IMR-90 (cell line): ENCODE measurements around the gene ARHGEF4.

Source experiments
- CEBPB ChIP-seq: IDR thresholded peaks from 2 replicates; pipeline ENCODE4 v1.6.1; 2012; ENCODE audit warnings: low read depth, low read length, improper control_type of control experiment
- CTCF ChIP-seq: conservative IDR thresholded peaks from 2 replicates; pipeline ENCODE4 v1.5.1; 2012; ENCODE audit warnings: mild to moderate bottlenecking, low read depth, low read length, improper control_type of control experiment
- ELK1 ChIP-seq: fragments of 150-350 bp; IDR thresholded peaks from 2 replicates; pipeline ENCODE4 v1.6.1; 2016; ENCODE audit warnings: low read depth, mild to moderate bottlenecking, low read length, moderate library complexity, borderline replicate concordance
- FOS ChIP-seq: fragments of 150-350 bp; IDR thresholded peaks from 2 replicates; pipeline ENCODE4 v1.6.1; 2016; ENCODE audit warnings: low read depth, low read length
- MAFK ChIP-seq: IDR thresholded peaks from 2 replicates; pipeline ENCODE4 v1.6.1; 2012; ENCODE audit warnings: low read depth, low read length, improper control_type of control experiment
- MAZ ChIP-seq: IDR thresholded peaks from 2 replicates; pipeline ENCODE4 v1.6.1; 2012; ENCODE audit warnings: low read depth, mild to moderate bottlenecking, low read length, improper control_type of control experiment, moderate library complexity, borderline replicate concordance
- POLR2A ChIP-seq: IDR thresholded peaks from 2 replicates; pipeline ENCODE4 v1.6.1; 2012; ENCODE audit warnings: mild to moderate bottlenecking, low read depth, low read length
- RAD21 ChIP-seq: IDR thresholded peaks from 2 replicates; pipeline ENCODE4 v1.6.1; 2012; ENCODE audit warnings: low read length, improper control_type of control experiment
- RCOR1 ChIP-seq: IDR thresholded peaks from 2 replicates; pipeline ENCODE4 v1.6.1; 2012; ENCODE audit warnings: mild to moderate bottlenecking, low read length, improper control_type of control experiment; ENCODE audit not compliant: insufficient replicate concordance

DNA sequence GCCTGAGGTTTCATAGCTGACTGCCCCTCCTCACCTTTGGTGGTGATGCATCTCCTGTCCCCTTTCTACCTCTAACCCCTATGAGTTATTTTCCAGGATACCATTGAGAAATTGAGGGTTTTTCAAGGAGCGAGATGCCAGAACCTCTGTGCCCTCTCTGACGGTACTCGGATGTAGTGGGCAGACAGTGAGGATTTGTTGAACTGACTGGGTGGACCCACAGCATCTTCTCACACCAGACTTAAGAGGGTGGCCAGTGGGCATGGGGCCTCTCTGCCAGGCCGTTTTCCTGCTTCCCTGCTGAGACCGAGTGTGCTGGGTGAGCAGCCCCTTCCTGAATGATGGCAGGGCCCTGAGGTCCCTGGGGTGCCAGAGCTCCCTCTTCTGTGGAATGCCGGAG lies 46.3 kb downstream of the ARHGEF4 start:
- TF ChIP-seq CTCF = no peak
- TF ChIP-seq ELK1 = no peak
- TF ChIP-seq CEBPB = no peak
- TF ChIP-seq POLR2A = no peak
- TF ChIP-seq RAD21 = no peak
- TF ChIP-seq MAFK = no peak
- no peak for TF ChIP-seq FOS
- no peak for TF ChIP-seq MAZ
- no peak for TF ChIP-seq RCOR1
